Activated CD8-positive, alpha-beta memory T cell treated with anti-CD3 and anti-CD28 coated beads for 24 hours (primary cell): Measurements from ENCODE around the gene BACH2.
"Not testable (repeated sequence)": the region's sequence is repeated elsewhere in the genome, so short reads cannot be mapped to it uniquely, and the experiment has no call there.

Source experiments
- DNase-seq: peaks from one replicate; pipeline ENCODE4 v3.0.0-alpha.2; 2020

BACH2 gene

GRCh38 chr6:90055924-90056323, 240.7 kb downstream of the BACH2 start:
- not testable (repeated sequence) for DNase-seq

GRCh38 chr6:90054193-90054592, 242.4 kb downstream of the BACH2 start:
- not testable (repeated sequence) for DNase-seq

GRCh38 chr6:90053614-90054013, 243.0 kb downstream of the BACH2 start:
- no peak for DNase-seq

- DNase-seq = no peak
These were observed 247.3 kb downstream of the BACH2 start for GRCh38 chr6:90049295-90049694.

- DNase-seq = no peak
These were observed 248.3 kb downstream of the BACH2 start for GRCh38 chr6:90048206-90048967.

GRCh38 chr6:90045535-90045934, 251.1 kb downstream of the BACH2 start:
- DNase-seq = no peak

GRCh38 chr6:90044833-90045381, 251.7 kb downstream of the BACH2 start:
- no peak for DNase-seq

GRCh38 chr6:90044182-90044832, 252.3 kb downstream of the BACH2 start:
- DNase-seq = no peak

GRCh38 chr6:90040931-90041330, 255.7 kb downstream of the BACH2 start:
- no peak for DNase-seq

- no peak for DNase-seq
These were observed 256.7 kb downstream of the BACH2 start for GRCh38 chr6:90039911-90040310.

GRCh38 chr6:90038961-90039653, 257.5 kb downstream of the BACH2 start:
- no peak for DNase-seq

GRCh38 chr6:90036963-90037362, 259.7 kb downstream of the BACH2 start:
- DNase-seq = no peak

GRCh38 chr6:90035047-90035723, 261.5 kb downstream of the BACH2 start:
- no peak for DNase-seq

GRCh38 chr6:90033746-90034271, 262.8 kb downstream of the BACH2 start:
- no peak for DNase-seq

GRCh38 chr6:90032489-90033212, 264.0 kb downstream of the BACH2 start:
- DNase-seq = not testable (repeated sequence)

- DNase-seq = no peak
These were observed 267.5 kb downstream of the BACH2 start for GRCh38 chr6:90028995-90029635.

- DNase-seq = no peak
These were observed 268.4 kb downstream of the BACH2 start for GRCh38 chr6:90028066-90028778.

GRCh38 chr6:90026216-90026615, 270.4 kb downstream of the BACH2 start:
- no peak for DNase-seq

GRCh38 chr6:90025523-90026061, 271.1 kb downstream of the BACH2 start:
- no peak for DNase-seq

GRCh38 chr6:90024633-90025032, 272.0 kb downstream of the BACH2 start:
- no peak for DNase-seq

- DNase-seq = no peak
These were observed 274.9 kb downstream of the BACH2 start for GRCh38 chr6:90021711-90022110.
